Amniotic stem cell (primary cell): ENCODE measurements around the gene POMP.
A peak's percentile ranks its signal among the peaks of the same experiment; 100 is the strongest.

Source experiments
- DNase-seq: peaks from one replicate; lab custom pipeline; 2025; lab: John Stamatoyannopoulos, UW

The POMP gene, protein sequence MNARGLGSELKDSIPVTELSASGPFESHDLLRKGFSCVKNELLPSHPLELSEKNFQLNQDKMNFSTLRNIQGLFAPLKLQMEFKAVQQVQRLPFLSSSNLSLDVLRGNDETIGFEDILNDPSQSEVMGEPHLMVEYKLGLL

DNA sequence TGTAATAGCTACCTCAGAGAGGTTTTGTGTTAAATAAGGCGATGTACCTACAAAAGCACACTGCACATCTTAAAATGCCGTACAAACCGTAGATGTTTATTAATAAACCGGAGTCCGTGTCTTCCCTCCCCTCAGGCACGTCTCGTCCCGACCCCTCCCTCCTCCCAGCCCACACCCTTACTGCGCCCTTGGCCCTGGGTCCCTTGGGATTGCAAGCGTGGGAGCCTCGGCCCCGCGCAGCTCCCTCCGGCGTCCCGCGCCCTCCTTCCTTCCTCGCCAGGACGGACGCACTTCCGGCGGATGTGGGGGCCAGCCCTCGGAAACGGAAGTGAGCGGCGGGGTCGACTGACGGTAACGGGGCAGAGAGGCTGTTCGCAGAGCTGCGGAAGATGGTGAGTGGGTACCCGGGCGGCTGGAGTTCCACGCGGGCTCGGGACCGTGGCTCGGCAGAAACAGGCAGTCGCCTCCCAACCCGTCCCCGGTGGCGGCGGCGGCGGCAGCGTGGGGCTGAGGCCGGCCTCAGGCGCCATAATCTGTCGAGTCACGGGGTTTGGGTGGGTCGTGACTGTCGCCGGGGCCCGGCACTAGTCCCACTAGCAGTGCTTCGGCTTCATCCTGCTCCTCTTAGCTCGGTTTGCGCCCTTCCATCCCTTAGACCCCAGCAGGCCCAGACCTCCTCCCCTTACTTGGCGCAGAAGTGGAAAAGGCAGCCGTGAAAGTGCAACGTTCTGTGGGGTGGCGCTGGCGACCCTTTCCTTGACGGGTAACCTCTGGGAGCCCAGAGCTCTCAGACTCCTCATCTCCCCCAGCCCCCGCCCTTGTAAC, at the start of gene POMP:
POMP (plus strand) TSS at position 335 of the 825 bp plus-strand sequence; CDS start at position 390, 55 bp downstream.
- DNase-seq, result peak; percentile 91

DNA sequence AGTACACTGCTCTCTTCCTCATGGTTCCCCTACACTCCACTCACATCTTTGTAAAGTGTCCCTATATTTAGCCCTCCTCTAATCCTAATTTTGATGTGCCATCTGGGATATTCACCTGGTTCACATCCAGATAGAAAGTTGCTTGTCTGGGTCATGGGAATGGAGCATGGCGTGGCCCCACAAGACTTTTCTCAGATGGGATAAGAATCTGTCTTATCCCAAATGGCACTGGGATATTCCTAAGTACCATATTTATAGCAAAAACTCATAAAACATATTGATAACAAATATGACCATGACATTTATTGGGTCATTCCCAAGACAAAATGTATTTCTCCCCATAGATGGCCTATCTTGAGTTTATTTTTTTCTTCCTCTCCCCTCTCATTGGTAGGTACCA, 49.5 kb upstream of the POMP start:
- no peak for DNase-seq

DNA sequence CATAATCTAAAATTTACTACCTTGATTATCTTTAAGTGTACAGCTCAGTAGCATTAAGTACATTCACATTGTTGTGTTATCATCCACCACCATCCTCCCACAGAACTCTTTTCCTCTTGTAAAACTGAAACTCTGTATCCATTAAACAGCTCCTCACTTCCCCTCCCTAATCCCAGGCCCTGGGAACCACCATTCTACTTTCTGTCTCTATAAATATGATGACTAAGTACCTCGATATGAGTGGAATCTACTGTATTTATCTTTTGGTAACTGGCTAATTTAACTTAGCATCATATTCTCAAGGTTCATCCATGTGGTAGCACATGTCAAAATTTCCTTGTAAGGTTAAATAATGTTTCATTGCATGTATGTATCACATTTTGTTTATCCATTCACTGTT, 49.0 kb upstream of the POMP start:
- DNase-seq, result no peak

DNA sequence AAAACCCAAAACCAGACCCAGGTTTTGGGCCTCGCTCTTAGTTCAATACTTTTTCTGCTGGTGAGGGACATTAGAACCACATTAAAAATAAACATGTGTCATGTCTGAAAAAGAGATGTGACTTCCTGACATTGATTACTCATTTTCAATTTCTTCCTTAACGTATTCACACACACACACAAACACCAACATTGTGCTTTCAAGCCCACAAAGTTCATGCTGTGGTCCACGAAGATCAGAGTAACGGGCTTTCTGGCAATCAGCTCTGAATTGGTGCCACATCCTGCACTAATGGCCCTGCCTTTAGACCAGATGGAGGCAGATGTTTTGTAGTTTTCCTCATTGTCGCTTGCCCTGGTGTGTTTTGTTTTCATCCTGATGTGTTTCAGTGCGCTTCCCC, 47.9 kb upstream of the POMP start:
- DNase-seq, result no peak

DNA sequence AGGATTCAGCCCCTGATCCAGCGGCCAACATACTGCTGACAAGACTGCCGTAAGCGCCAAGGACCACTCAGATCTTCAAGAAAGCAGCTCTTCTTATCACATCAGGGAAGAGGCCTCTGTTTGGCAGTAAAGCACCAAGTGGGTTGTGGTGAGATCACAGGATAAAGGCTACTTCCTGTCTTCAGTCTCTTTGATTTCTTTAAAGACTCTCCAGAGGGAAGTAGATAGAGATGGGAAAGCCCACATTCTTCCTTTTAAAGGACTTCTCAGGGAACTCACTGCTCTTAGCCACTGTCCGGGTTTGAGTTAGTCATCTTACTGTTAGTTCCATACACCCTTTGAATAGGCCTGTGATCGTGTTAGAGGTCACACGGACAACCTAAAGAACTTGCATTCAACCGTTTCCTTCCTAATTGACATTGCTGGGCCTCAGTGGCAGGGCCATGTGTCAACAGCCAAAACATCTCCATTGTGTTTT, 47.2 kb upstream of the POMP start:
- no peak for DNase-seq

DNA sequence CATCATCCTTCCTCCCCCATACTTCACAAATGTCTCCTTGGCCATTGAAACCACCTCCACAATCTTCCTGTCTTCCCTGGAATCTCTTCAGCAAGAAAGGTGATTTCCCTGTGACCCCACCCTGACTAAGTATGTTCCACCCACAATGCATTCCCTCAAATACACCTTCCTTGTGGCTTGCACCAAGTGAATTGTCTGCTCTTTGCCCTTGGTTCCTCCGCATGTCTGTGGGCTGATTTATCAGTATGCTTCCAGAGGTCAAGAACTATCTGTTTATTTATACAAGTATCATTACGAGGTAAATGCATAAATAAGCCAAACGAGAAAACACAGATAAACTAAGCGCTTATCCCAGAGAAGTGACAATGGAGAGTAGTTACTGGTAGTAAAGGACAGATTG, 45.4 kb upstream of the POMP start:
- no peak for DNase-seq

DNA sequence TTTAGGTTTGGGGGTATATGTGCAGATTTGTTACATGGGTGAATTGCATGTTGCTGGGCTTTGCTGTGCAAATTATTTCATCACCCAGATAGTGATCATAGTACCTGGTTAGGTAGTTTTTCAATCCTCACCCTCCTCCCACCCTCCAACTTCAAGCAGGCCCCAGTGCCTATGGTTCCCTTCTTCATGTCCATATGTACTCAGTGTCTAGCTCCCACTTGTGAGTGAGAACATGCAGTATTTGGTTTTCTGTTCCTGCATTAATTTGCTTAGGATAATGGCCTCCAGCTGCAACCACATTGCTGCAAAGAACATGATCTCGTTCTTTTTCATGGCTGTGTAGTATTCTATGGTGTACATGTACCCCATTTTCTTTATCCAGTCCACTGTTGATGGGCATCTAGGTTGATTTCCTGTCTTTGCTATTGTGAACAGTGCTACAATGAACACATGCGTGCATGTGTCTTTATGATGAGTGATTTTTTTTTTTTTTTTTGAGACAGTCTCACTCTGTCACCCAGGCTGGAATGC, 42.9 kb upstream of the POMP start:
- no peak for DNase-seq

DNA sequence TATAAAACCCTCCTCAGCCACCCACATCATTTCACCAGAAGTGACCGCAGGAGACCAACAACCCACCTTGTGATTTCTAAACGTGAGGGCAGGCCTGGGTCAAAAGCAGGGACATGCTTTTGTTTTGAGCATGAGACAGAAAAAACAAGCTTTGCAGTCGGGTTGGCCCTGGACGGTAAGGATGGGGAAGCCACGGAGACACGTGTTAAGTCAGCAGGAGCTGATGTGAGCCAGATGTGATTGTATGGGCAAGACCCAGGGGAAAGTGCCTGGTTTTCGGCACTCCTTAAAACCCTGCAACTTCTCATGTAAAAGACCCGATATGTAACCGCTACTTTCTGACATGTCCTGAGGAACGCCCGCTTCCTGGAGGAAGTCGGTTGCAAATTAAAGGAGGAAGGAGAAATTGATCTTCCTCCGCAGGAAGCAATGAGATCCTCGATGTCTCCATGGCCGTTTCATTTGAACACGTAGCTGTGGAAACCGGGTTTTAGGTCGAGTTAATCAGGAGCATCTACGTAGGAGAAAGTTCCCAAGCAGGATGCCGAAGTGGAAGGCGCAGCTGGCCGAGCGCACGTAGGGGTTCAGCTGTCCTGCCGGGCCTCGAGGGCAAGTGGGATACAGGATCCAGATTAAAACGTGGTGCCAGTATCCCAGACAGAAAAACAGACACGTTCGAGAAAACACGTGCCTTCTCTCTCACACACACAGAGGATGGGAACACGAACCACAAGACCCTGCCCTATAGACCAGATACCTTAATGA, 40.5 kb upstream of the POMP start:
- no peak for DNase-seq

DNA sequence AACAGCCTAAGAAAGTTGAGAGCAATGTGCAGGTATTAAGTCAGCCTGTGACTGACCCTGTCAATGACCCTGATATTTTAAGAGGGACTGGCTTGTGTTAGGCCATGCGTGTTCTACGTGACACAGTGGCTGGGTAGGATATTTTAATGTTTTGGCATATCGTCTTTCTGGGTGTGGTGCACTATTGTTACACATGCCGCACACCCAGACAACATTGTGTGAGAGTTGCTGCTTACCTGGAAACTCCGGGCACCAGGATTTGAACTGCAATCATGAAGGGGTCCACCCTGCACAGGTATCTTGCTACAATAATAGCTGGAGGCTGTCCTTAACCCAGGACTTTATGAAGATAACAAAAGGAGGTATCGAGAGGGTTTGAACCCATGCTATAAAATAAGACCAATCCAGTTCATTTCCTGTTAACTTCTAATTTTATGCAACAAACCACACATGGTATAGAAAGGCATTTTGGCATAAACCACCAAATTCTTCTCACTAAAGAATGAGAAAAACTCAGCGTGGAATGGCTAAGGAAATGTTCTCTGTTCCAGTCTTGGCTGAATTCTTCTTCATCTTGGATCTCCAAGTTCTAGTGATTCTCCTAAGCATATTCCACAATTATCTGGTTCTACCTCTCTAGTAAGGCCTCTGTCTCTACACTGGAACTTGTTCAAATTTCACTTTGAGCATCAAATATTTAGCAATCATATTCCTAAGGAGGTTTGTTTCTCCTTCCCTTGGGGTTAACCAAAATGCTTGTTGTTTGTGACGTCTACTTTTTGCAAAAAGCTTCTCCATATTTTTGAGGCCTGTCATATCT, 38.7 kb upstream of the POMP start:
- DNase-seq, result no peak

DNA sequence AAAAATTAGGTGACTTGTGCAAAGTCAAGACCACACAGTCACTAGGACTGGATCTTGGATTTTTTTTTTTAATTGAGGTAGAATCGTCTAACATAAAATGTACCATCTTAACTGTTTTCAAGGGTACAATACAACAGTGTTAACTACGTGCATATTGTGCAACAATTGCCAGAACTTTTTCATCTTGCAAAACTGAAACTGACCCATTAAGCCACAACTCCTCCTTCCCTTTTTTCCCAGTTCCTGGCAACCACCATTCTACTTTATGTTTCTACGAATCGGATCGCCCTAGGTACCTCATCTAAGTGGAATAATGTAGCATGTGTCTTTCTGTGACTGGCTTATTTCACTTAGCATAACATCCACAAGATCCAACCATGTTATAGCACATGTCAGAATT, 37.5 kb upstream of the POMP start:
- no peak for DNase-seq

DNA sequence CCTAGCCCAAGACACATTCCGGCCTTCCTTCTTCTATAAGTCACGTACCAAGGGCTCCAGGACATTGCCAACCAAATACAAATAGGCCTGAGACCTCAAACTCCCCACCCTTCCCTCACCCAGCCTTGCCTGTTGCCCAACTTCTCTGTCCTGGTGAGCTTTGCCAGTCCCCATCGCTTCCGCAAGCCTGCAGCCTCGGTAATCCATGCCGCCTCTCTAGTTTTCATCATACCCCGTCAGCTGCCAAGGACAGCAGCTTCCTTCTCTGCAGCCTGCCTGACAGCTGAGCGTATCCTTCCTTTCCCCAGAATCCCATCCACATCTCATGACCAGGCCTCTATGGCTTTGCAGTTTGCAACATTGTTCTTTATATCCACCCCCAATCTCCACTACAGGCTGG, 36.6 kb upstream of the POMP start:
- no peak for DNase-seq

DNA sequence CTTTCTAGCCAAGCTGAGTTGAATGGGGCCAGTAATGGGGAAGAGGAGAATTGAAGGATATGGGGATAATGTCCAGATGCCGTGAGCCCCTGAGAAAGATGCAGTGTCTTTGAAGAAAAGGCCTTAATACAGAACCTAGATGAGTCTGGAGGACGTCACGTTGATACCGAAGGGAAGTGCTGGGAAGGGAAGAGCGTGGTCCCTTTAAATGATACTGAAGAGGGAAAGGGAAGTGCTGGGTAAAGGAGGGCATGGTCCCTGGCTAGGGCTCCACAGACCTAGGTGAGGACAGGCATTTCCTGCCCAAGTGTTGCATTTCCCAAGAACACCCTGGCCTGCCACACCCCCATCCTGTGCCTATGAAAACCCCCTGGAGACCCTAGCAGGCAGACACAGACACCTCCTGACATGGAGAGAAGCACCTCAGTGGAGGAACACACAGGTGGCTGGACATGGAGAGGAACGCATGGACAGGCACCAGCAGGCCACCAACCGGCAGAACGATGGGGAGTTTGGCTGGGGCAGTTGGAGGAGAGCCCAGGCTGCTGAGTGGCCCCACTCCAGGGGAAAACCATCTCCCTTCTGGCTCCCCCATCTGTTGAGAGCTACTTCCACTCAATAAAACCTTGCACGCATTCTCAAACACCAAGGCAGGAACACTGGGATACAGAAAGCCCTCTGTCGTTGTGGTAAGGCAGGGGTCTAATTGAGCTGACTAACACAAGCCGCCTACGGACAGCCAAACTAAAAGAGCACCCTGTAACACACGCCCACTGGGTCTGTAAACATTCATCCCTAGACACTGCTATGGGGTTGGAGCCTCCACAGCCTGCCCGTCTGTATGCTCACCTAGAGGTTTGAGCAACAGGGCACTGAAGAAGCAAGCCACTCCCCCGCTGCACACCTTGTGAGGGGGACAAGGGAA, 34.9 kb upstream of the POMP start:
- DNase-seq, result no peak

DNA sequence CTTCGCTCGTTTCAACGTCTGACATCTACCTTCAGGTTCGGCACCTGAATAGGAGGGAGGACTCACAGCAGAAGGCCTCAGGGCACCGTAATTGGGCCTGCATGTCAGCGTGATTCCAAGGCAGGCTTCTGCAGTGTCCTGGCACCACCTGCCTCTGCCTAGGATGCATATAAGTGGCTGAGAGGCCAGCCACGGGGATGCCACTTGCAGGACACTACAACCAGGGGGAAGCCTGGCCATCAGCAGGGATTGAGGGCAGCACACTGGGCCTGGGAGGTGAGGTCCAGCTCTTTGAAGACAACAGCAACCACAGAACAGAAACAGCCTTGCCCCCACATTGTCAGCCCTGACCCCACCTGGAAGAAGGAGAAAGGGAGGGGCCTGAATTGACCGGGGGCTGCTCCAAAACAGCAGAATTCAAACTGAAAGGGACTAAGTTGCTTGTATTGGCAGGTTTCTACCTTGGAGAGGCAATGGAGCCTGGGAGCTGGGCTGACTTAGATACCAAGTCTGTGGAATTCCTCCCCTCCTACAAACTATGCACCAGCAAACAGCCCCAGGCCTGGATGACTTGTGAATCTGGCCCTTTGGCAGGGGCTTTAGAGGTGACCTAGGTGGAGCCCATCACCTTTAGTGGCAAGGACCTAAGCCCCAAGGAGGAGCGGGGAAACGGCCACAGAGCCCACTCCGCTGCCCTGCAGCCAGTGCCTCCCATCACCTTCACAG, 34.1 kb upstream of the POMP start:
- no peak for DNase-seq

DNA sequence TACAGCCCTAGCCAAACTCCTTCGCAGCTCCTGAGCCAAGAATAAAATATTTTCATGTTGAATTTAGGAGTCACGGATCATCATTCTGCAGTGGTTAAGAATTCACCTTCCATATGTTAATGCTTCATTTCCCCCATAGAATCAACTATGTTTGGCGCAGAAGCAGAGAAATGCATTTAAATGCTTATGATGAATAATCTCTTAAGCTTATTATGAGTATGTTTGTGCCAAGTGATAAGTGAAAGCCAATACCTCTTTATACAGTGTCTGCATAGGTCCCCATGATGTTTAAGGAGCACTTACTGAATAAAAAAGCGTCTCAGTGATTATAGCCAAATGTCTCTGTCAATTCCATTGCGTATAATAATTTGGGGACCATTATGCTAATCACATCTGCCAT, 32.7 kb upstream of the POMP start:
- DNase-seq, result no peak

DNA sequence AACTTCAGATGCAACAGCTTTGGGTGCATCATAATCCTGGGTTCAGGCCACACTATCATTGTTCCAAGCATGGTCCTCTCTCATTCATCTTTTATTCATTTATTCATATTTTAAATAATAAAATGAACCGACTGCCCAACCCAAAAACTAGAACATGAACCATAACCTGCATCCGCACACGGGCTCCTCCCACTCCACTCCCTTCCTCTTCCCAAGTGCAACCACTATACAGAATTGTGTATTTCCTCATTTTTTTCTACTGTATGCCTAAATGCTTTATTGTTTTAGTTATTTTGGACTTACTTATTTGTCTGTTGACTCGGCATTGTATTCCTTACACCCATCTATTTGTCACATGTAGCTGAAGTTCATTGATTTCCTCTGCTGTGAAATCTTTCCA, 30.7 kb upstream of the POMP start:
- no peak for DNase-seq

DNA sequence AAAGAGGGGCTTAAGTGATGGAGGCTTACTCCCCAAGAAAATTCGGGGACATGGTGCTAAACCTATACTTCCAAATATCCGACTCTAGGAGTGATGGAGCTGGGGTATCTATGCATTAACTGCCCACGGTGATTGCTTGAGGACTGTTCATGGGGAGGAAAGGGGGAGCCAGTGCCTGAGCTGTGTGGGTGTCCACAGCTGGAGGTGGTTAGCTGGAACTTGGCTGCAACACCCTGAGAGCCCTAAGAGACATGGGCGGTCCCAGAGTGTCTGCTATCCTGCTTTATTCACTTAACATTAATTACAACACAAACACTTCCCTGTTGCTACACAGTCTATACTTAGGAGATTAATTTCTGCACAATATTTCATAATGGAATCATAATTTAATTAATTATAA, 28.1 kb upstream of the POMP start:
- DNase-seq, result no peak

DNA sequence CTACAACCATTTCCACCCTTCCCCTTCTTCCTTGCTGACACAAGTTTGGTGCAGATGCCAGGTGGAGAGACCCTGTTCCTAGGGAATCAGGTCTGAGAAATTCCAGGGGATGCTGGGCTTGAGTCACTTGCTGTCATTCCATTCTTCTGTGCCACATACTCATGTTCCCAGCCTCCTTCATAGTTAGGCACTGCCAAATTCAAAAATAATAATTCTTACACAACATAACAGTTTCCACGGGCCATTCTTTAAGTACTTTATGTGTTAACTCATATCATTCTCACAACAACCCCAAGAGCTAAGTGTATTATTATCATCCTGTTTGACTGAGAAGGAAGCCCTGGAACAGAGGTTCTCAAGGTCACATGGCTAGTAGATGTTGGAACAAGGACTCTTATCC, 27.1 kb upstream of the POMP start:
- DNase-seq, result no peak

DNA sequence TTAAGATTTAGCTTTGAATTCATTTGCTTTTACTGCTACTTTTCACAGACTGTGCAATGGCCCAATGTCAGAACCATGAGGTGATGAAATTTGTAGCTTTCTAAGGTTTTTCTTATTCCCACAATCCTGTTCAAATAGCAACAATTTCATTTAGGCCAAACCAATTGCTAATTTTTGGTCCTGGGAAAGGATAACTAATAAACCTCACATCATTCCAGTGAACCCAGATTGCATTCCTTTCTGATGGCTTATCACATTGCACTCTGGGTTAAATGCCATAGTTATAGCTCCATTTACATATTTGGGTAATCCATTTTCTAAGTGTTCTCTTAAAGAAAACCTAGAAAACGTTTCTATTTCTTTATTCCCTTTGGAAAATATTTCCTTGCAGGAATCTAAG, 22.9 kb upstream of the POMP start:
- DNase-seq, result no peak

DNA sequence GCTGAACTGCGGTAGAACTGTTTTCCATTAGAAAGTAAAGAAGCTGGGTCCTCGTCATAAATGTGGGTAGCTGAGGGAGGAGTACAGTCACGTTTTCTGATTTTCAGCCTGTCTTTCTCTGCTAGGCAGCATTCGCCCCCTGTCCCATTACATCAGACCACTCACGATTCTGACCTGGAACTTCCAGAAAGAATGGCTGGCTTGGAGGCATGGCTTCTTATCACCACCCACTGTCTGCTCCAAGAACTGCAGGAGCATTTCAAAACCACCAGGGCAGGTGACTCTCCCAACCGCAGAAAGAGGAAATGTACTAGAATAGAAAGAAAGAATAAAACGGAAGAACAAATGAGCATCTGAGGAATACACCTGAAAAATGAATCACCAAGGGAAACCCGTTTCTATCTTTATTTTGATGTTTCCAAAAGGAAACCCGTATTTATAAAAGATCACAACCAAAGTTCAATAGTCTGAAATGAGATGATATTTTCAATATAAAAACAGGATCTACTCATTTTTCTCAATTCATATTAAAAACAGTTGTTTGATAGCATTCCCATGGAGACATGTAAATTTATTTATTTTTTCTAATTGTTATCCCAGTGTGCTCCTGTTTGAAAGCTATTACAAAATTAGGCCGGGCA, 22.1 kb upstream of the POMP start:
- DNase-seq, result peak; percentile 61
